GM19099 (cell line): ENCODE results near the gene MUCL3.

Source experiments
- POLR2A ChIP-seq: IDR thresholded peaks from 3 replicates; pipeline ENCODE4 v1.6.1; 2011; ENCODE audit warnings: low read depth; ENCODE audit not compliant: insufficient read length; ENCODE audit errors: extremely low read depth

Gene MUCL3

GRCh38 chr6:30931969-30932645, 8.7 kb upstream of the MUCL3 start, which contains the start of gene SFTA2:
Gene SFTA2, minus strand, starts transcription at chr6:30932170. Its CDS starts 74 bp downstream, at chr6:30932096.
- TF ChIP-seq POLR2A, result no peak

- TF ChIP-seq POLR2A, result no peak
Observed at GRCh38 chr6:30932665-30933365, 8.0 kb upstream of the MUCL3 start.

DNA sequence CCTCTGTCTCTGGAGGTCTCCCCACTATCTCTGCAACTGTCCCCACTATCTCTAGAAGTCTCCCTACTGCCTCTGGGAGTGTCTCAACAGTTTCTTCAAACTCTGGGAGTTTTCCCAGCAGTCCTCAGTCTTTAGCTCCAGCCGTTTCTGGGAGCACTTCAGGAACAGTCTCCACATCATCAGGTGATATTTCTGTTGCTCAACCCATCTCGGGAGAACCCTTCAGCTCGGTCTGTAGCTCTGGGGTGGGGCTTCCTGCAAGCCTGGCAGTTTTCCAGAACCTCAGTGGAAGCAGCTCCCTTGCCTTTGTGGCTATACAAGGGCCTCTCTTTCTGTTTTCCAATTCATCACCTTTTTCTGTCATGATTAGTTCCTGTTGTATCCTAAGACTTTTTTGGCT, 5.8 kb upstream of the MUCL3 start:
- no peak for TF ChIP-seq POLR2A

- TF ChIP-seq POLR2A, result no peak
Observed at GRCh38 chr6:30937265-30937664, 3.5 kb upstream of the MUCL3 start.

- TF ChIP-seq POLR2A, result no peak
Observed at GRCh38 chr6:30938730-30939129, 2.0 kb upstream of the MUCL3 start.

DNA sequence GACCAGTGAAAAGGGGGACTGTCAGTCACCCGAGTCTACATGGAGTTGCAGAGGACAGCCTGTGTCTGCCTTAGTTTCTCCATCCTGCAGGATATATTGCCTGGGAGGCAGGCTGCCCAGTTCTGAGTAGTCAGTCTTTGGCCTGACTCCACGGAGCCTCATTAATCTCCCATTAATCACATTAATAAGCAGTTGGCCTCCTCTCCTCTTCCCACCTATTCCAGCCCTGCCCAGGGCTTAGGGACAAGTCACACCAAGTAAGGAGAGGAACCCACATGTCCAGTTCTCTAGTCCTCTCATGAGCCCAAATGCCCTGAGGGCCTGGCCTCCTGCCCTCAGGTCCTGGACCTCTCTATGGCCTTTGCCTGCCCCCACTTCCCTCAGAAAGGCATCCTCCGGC, 1.3 kb upstream of the MUCL3 start:
- TF ChIP-seq POLR2A, result no peak

DNA sequence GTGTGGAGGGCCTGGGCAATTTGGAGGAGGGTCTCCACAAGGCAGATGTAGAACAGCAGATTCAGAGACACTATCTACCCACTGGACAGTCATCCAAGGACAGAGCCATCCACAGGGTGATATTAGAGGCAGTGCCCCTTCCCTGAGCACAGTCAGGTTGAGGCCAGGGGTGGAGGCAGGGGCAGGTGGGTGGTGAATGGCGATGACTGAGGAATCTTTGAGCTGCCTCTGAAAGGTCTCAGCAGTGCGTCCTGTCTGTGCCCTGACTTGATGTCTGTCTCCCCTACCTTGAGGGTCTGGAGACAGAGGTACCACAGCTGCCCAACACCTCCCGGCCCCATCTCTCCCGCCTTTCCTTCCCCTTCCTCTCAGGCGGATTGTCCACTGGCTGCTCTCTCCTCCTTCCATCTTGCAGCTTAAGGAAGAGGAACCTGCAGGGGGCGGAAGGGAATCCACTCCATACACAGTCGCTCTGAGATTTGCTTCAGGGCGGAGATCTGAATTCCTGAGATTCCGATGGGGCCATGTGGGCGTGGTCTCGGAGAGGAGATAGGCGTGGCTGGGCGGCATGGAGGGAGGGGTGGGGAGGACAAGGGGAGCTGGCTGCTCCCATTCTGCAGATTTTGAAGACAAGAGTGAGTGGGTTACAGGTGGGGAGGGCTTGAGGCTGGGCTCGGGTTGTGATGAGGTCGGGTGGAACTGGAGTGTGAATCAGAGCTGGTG, 1.7 kb downstream of the MUCL3 start:
- TF ChIP-seq POLR2A, result no peak

DNA sequence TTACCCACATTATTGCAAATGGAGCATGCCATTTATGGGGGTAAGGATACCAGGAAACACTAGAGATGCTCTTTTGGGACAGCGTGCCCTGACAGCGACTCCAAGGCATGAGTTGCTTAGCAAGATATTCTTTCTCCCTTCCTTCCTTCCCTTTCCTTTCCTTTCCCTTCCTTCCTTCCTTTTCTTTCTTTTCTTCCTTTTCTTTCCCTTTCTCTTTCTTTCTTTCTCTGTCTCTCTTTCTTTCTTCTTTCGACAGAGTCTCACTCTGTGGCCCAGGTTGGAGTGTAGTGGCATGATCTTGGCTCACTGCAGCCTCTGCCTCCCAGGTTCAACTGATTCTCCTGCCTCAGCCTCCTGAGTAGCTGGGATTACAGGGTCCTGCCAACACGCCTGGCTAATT, 3.3 kb downstream of the MUCL3 start:
- TF ChIP-seq POLR2A, result no peak

- no peak for TF ChIP-seq POLR2A
Observed at GRCh38 chr6:30945281-30945680, 4.5 kb downstream of the MUCL3 start.

DNA sequence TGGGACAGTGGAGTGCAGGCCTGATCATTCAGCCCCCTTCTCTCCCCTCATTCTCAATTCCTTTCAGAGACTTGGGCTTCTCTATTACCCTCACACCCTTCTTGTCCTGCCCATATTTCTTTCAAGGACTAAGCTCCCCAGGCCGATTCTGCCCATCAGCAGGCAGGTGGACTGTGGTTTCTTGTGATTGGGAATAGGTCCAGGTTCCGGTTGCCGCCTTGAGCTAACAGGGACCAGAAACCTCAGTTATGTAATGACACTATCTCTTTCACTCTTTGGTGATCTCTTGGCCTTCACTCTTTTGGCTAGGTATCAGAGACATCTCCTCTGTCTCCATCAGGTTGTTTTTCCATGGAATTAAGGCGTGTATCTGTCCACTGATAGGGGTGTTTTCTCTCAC, 6.5 kb downstream of the MUCL3 start:
- no peak for TF ChIP-seq POLR2A

DNA sequence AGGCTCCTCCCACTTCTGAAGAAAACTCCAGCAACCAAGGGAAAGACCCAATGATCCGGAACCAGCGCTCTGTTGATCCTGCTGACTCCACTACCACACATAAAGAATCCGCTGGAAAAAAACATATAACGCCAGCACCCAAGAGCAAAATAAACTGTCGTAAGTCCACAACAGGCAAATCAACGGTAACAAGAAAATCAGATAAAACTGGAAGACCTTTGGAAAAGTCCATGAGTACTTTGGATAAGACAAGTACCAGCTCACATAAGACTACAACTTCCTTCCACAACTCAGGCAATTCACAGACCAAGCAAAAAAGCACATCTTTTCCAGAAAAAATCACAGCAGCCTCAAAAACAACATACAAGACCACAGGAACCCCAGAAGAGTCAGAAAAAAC, 8.0 kb downstream of the MUCL3 start:
- TF ChIP-seq POLR2A, result no peak

GRCh38 chr6:30951907-30952469, 11.2 kb downstream of the MUCL3 start:
- TF ChIP-seq POLR2A, result no peak

DNA sequence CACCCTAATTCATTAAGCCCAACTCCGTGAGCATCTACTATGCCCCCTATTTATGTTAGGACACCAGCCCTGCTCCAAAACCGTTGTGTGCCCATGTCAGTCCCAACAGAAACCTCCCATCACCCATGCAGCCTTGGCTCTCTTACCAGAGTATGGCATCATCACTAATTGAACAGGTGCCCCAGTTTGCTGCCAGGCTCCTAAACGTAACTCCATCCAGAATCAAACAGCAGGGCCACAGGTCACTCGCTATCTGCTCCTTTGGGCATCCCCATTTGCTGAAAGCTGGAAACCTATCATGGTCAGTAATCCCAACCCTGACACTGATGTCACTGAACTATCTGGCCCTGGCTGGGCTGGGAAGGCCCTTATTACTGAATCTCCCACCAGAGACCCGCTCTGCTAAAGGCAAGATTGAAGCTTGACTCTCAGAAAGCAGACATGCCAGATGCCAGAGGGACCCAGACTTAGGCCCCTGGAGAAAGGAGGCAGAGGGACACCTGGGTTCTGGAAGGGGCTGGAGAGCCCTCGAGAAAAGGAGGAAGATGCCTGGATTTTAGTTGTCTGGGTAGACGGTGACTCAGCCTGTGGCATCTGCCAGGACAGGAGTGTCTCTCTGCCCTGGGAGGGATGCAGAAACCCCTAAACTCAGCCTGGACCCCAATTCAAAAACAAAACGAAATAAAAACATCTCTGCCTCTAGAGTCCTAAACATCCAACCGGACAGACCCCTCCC, 14.0 kb downstream of the MUCL3 start:
- TF ChIP-seq POLR2A, result no peak

GRCh38 chr6:30955367-30956042, 14.7 kb downstream of the MUCL3 start:
- TF ChIP-seq POLR2A, result peak; percentile 66
